ENCODE results near the gene PCNX3.

The PCNX3 gene

DNA sequence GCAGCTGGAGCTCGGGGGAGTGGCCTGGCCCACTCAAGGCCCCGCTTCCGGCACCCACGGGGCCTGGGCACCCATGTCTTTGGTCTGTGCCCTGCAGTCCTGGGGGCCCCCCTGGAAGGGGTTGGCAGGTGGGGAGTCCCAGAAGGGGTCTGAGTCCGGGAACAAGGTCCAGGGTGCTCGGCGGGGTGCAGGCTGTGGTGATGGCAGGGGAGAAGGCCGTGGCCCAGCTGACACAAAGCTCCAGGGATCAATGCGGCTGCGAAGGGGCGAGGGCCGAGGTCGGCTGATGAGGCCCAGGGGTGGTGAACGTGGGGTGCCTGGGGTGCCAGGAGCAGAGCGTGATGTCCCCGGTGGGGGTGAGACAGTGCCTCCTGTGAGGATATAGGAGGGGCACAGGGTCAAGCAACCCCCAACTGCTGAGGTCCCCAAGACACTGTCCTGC is 17.3 kb upstream of the PCNX3 start:
- Histone ChIP-seq H3K27ac (ENCODE audit: poor library complexity, severe bottlenecking) (no peak overlapping the region), H3K9me3 (ENCODE audit: severe bottlenecking) (no peaks in the 10 kb centered on the region), H3K36me3 (ENCODE audit: low read depth) (peaks cover 11% of the 10 kb centered on the region; the same call in 1 of the 2 replicates), H3K4me3 (ENCODE audit: severe bottlenecking) (no peak overlapping the region), H3K4me1 (ENCODE audit: insufficient read depth, poor library complexity, severe bottlenecking) (peaks cover under 1% of the 10 kb centered on the region), H3K27me3 (ENCODE audit: insufficient read depth, poor library complexity, severe bottlenecking) (no peaks in the 10 kb centered on the region)
- DNase-seq (ENCODE audit: low spot score) (no peak), ATAC-seq (ENCODE audit: low read depth) (no peak)
- TF ChIP-seq, protein P1, sequence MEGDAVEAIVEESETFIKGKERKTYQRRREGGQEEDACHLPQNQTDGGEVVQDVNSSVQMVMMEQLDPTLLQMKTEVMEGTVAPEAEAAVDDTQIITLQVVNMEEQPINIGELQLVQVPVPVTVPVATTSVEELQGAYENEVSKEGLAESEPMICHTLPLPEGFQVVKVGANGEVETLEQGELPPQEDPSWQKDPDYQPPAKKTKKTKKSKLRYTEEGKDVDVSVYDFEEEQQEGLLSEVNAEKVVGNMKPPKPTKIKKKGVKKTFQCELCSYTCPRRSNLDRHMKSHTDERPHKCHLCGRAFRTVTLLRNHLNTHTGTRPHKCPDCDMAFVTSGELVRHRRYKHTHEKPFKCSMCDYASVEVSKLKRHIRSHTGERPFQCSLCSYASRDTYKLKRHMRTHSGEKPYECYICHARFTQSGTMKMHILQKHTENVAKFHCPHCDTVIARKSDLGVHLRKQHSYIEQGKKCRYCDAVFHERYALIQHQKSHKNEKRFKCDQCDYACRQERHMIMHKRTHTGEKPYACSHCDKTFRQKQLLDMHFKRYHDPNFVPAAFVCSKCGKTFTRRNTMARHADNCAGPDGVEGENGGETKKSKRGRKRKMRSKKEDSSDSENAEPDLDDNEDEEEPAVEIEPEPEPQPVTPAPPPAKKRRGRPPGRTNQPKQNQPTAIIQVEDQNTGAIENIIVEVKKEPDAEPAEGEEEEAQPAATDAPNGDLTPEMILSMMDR (IDR thresholded peaks at IDR 0.05; ENCODE audit: poor library complexity, severe bottlenecking), result no peak

DNA sequence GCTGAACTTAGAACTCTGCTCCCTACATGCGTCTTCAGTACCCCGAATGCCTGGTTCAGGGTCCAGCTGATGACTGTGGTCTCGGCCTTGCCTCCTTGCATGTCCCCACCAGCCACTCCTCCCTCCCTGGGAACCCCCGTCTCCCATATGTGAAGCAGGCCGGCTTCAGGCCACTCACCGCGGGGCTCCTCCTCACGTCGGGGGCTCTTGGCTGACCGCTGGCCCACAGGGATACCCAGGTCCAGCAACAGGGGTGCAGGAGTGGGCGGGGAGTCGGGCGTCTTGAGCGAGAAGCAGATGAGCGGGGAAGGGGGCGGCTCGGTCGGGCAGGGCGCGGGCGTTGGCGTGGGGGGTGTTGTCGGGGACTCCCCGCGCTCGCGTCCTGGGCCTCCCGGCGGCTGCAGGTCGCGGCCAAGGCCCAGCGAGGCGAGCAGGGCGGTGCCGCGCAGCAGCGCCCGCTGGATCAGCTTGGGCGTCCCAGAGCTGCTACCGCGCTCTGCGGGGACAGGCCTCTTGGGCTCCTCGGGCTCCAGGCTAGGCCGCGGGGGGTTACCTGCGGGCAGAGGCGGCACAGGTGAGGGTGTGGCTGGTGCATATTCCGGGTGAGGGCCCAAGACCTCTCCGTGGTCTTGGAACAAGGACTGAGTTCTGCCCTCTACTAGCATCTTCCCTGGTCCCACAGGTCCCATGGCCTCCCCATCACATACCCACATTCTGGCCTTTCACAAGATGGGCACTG is 16.2 kb upstream of the PCNX3 start:
- Histone ChIP-seq H3K27me3 (ENCODE audit: insufficient read depth, poor library complexity, severe bottlenecking) (no peaks in the 10 kb centered on the region), H3K36me3 (ENCODE audit: low read depth) (peaks cover 11% of the 10 kb centered on the region; the same call in 1 of the 2 replicates), H3K4me1 (ENCODE audit: insufficient read depth, poor library complexity, severe bottlenecking) (no peaks in the 10 kb centered on the region), H3K27ac (ENCODE audit: poor library complexity, severe bottlenecking) (no peak overlapping the region), H3K9me3 (ENCODE audit: severe bottlenecking) (no peaks in the 10 kb centered on the region), H3K4me3 (ENCODE audit: severe bottlenecking) (no peak overlapping the region)
- no peak for DNase-seq (ENCODE audit: low spot score)
- ATAC-seq (ENCODE audit: low read depth), result no peak
- TF ChIP-seq, protein P1 (IDR thresholded peaks at IDR 0.05; ENCODE audit: poor library complexity, severe bottlenecking), result no peak

DNA sequence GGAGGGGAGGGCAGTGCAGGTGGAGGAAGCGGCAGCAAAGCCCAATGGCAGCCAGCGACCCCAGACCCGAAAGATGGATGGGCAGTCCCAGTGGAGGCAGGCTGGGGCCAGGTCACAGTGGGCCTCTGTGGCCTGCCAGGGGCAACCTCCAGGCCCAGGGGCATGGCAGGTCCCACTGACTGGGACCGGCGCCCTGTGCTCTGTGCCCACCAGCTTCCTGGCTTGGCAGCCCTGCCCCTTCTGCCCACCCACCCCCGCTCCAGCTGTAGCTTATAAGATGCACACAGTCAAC is 15.7 kb upstream of the PCNX3 start:
- Histone ChIP-seq H3K9me3 (ENCODE audit: severe bottlenecking) (no peaks in the 10 kb centered on the region), H3K4me3 (ENCODE audit: severe bottlenecking) (no peak overlapping the region), H3K36me3 (ENCODE audit: low read depth) (peaks cover 12% of the 10 kb centered on the region; the same call in 1 of the 2 replicates), H3K27ac (ENCODE audit: poor library complexity, severe bottlenecking) (no peak overlapping the region), H3K4me1 (ENCODE audit: insufficient read depth, poor library complexity, severe bottlenecking) (no peaks in the 10 kb centered on the region), H3K27me3 (ENCODE audit: insufficient read depth, poor library complexity, severe bottlenecking) (no peaks in the 10 kb centered on the region)
- TF ChIP-seq, protein P1 (IDR thresholded peaks at IDR 0.05; ENCODE audit: poor library complexity, severe bottlenecking), result no peak
- no peak for DNase-seq (ENCODE audit: low spot score)
- ATAC-seq (ENCODE audit: low read depth), result no peak

DNA sequence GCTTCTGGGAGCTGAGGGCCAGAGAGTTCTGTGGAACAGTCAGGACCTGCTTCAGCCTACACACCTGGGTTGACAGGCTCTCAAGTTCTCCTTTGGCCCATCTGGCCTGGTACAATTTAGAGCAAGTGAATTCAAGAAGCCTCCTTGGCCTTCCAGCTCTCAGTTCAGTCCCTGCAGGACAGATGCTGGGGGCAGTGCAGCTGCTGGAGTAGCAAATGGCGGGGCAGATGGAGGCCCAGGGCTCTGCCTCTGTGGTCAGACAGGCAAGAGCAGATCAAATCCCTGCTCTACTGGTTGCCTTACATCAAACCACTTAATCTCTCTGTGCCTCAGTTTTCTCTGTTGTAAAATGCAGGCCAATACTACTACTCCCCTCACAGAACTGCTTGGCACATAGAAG is 11.3 kb upstream of the PCNX3 start:
- H3K4me3 ChIP-seq (ENCODE audit: severe bottlenecking), result no peak overlapping the region
- H3K9me3 ChIP-seq (ENCODE audit: severe bottlenecking), result no peaks in the 10 kb centered on the region
- no peak overlapping the region for H3K27ac ChIP-seq (ENCODE audit: poor library complexity, severe bottlenecking)
- ATAC-seq (ENCODE audit: low read depth), result no peak
- no peaks in the 10 kb centered on the region for H3K4me1 ChIP-seq (ENCODE audit: insufficient read depth, poor library complexity, severe bottlenecking)
- H3K27me3 ChIP-seq (ENCODE audit: insufficient read depth, poor library complexity, severe bottlenecking), result no peaks in the 10 kb centered on the region
- TF ChIP-seq, protein P1 (IDR thresholded peaks at IDR 0.05; ENCODE audit: poor library complexity, severe bottlenecking), result no peak
- no peak for DNase-seq (ENCODE audit: low spot score)
- peaks cover 27% of the 10 kb centered on the region for H3K36me3 ChIP-seq (ENCODE audit: low read depth)

DNA sequence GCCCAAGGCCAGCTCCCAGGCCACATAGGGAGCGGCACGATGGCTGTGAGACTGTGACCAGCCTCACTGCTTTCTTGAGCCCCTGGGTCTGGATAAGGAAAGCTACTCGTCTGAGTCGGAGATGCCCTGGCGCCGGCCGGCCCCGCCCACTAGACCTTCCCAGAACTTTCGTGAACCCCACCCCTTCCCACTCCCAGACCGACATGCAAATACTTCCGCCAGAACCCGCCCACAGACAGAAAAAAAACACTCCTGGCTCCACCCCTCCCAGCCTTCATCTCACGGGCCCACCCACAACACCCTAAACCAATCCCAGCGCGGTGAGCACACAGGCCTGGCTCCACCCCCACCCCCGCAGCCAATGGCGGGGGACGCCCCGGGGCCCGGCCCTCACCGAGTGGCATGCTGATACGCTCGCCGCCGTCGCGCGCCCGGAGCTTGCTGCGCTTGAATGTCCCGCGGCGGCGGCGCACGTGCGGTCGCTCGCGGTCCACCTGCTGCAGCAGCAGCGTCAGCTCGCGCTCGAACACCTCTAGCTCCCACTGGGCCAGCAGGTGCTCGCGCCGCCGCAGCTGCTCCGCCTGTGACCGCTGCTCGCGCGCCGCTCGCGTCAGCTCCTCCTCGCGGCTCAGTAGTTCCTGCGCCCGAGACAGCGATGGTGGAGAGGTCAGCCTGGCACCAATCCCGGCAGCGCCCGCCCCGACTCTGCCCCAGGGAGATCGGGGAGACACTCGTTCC is 8.5 kb upstream of the PCNX3 start:
- H3K4me1 ChIP-seq (ENCODE audit: insufficient read depth, poor library complexity, severe bottlenecking), result no peaks in the 10 kb centered on the region
- H3K36me3 ChIP-seq (ENCODE audit: low read depth), result peaks cover 27% of the 10 kb centered on the region
- no peak overlapping the region for H3K27ac ChIP-seq (ENCODE audit: poor library complexity, severe bottlenecking)
- peak; percentile 83 for ATAC-seq (ENCODE audit: low read depth)
- H3K9me3 ChIP-seq (ENCODE audit: severe bottlenecking), result no peaks in the 10 kb centered on the region
- DNase-seq (ENCODE audit: low spot score), result no peak
- no peaks in the 10 kb centered on the region for H3K27me3 ChIP-seq (ENCODE audit: insufficient read depth, poor library complexity, severe bottlenecking)
- TF ChIP-seq, protein P1 (IDR thresholded peaks at IDR 0.05; ENCODE audit: poor library complexity, severe bottlenecking), result no peak
- H3K4me3 ChIP-seq (ENCODE audit: severe bottlenecking), result no peak overlapping the region

All from RWPE2 (cell line).